MM.1S (cell line): ENCODE measurements around the gene GRIK2.

ENCODE experiments used
- DNase-seq: peaks from one replicate; pipeline ENCODE4 v3.0.0-alpha.2; 2015
- H2AFZ ChIP-seq: fragments of 300-600 bp; sonication (generic); 2 replicates; pipeline ENCODE4 v1.6.0; 2016; ENCODE audit warnings: antibody characterized with exemption, low read length
- H3F3A ChIP-seq: fragments of 300-600 bp; sonication (generic); 2 replicates; pipeline ENCODE4 v1.6.1; 2016; ENCODE audit warnings: mild to moderate bottlenecking, antibody characterized with exemption, low read length, moderate library complexity, mixed read lengths; ENCODE audit not compliant: insufficient read depth
- H3K27ac ChIP-seq: fragments of 300-600 bp; sonication (generic); 2 replicates; pipeline ENCODE4 v1.5.1; 2016; ENCODE audit warnings: mild to moderate bottlenecking, low read length
- H3K27me3 ChIP-seq: fragments of 300-600 bp; sonication (generic); replicated peaks from 2 replicates; pipeline ENCODE4 v1.6.0; 2016; ENCODE audit warnings: low read length; ENCODE audit not compliant: insufficient read depth
- H3K36me3 ChIP-seq: fragments of 300-600 bp; sonication (generic); replicated peaks from 2 replicates; pipeline ENCODE4 v1.6.1; 2016; ENCODE audit warnings: mild to moderate bottlenecking, low read length, mixed read lengths; ENCODE audit not compliant: insufficient read depth
- H3K4me1 ChIP-seq: fragments of 300-600 bp; sonication (generic); 2 replicates; pipeline ENCODE4 v1.6.1; 2016; ENCODE audit warnings: low read length, mixed read lengths
- H3K4me2 ChIP-seq: fragments of 300-600 bp; sonication (generic); 2 replicates; pipeline ENCODE4 v1.6.0; 2016; ENCODE audit warnings: low read depth, low read length
- H3K4me3 ChIP-seq: fragments of 300-600 bp; sonication (generic); 2 replicates; pipeline ENCODE4 v1.5.1; 2016; ENCODE audit warnings: low read length, mixed read lengths
- H3K79me2 ChIP-seq: fragments of 300-600 bp; sonication (generic); 2 replicates; pipeline ENCODE4 v1.6.1; 2016; ENCODE audit warnings: mixed run types, low read length, mixed read lengths
- H3K9ac ChIP-seq: fragments of 300-600 bp; sonication (generic); 2 replicates; pipeline ENCODE4 v1.6.1; 2016; ENCODE audit warnings: low read length, mixed read lengths
- H3K9me2 ChIP-seq: fragments of 300-600 bp; sonication (generic); replicated peaks from 2 replicates; pipeline ENCODE4 v1.6.1; 2016; ENCODE audit warnings: mild to moderate bottlenecking, low read length, mixed read lengths; ENCODE audit not compliant: insufficient read depth
- H3K9me3 ChIP-seq: fragments of 300-600 bp; sonication (generic); replicated peaks from 2 replicates; pipeline ENCODE4 v1.6.1; 2016; ENCODE audit warnings: mild to moderate bottlenecking, low read length, mixed read lengths; ENCODE audit not compliant: insufficient read depth
- H4K20me1 ChIP-seq: fragments of 300-600 bp; sonication (generic); 2 replicates; pipeline ENCODE4 v1.6.1; 2016; ENCODE audit warnings: mild to moderate bottlenecking, low read length, moderate library complexity, mixed read lengths; ENCODE audit not compliant: insufficient read depth
- CTCF ChIP-seq: fragments of 300-600 bp; sonication (generic); IDR thresholded peaks from 2 replicates; pipeline ENCODE4 v1.5.1; 2016; ENCODE audit warnings: antibody characterized with exemption, low read length, mixed read lengths
- EZH2 ChIP-seq: fragments of 300-600 bp; sonication (generic); optimal IDR thresholded peaks from 2 replicates; pipeline ENCODE3; 2017; ENCODE audit warnings: low read depth, mild to moderate bottlenecking, antibody characterized with exemption, low read length, mixed read lengths
- EZH2phosphoT487 ChIP-seq: fragments of 300-600 bp; sonication (generic); IDR thresholded peaks from 2 replicates; pipeline ENCODE4 v1.6.1; 2018; ENCODE audit warnings: antibody characterized with exemption, low read length

The GRIK2 gene

GRCh38 chr6:101453221-101453620, 59.7 kb downstream of the GRIK2 start:
- Histone ChIP-seq H3F3A (no peaks in the 10 kb centered on the region), H3K27me3 (no peaks in the 10 kb centered on the region), H3K4me3 (no peak overlapping the region), H2AFZ (no peak overlapping the region), H3K79me2 (no peaks in the 10 kb centered on the region), H3K36me3 (no peaks in the 10 kb centered on the region), H4K20me1 (no peaks in the 10 kb centered on the region), H3K27ac (no peak overlapping the region), H3K4me2 (no peak overlapping the region), H3K4me1 (no peaks in the 10 kb centered on the region), H3K9ac (no peak overlapping the region), H3K9me3 (no peaks in the 10 kb centered on the region), H3K9me2 (no peaks in the 10 kb centered on the region)
- TF ChIP-seq EZH2phosphoT487: no peak
- TF ChIP-seq EZH2: no peak
- no peak for TF ChIP-seq CTCF
- DNase-seq: no peak

- Histone ChIP-seq H3K9ac (no peak overlapping the region), H4K20me1 (no peaks in the 10 kb centered on the region), H2AFZ (no peak overlapping the region), H3K79me2 (no peaks in the 10 kb centered on the region), H3K36me3 (no peaks in the 10 kb centered on the region), H3K27me3 (no peaks in the 10 kb centered on the region), H3K4me2 (no peak overlapping the region), H3K9me3 (no peaks in the 10 kb centered on the region), H3K27ac (no peak overlapping the region), H3K4me3 (no peak overlapping the region), H3K9me2 (no peaks in the 10 kb centered on the region), H3K4me1 (no peaks in the 10 kb centered on the region), H3F3A (no peaks in the 10 kb centered on the region)
- TF ChIP-seq EZH2phosphoT487 (no peak), EZH2 (no peak), CTCF (no peak)
- no peak for DNase-seq
Measured at GRCh38 chr6:101454106-101454676, 60.7 kb downstream of the GRIK2 start.

- Histone ChIP-seq H3K4me1 (no peaks in the 10 kb centered on the region), H3K4me3 (no peak overlapping the region), H3K27me3 (no peaks in the 10 kb centered on the region), H2AFZ (no peak overlapping the region), H3F3A (no peaks in the 10 kb centered on the region), H4K20me1 (no peaks in the 10 kb centered on the region), H3K9me2 (no peaks in the 10 kb centered on the region), H3K27ac (no peak overlapping the region), H3K9me3 (no peaks in the 10 kb centered on the region), H3K9ac (no peak overlapping the region), H3K36me3 (no peaks in the 10 kb centered on the region), H3K79me2 (no peaks in the 10 kb centered on the region), H3K4me2 (no peak overlapping the region)
- DNase-seq: no peak
- TF ChIP-seq EZH2 (no peak), EZH2phosphoT487 (no peak)
Measured at GRCh38 chr6:101458336-101458735, 64.8 kb downstream of the GRIK2 start.

GRCh38 chr6:101458826-101459225, 65.3 kb downstream of the GRIK2 start:
- Histone ChIP-seq H3K4me3 (no peak overlapping the region), H3K79me2 (no peaks in the 10 kb centered on the region), H2AFZ (no peak overlapping the region), H3K4me2 (no peak overlapping the region), H3K9me3 (no peaks in the 10 kb centered on the region), H3K27ac (no peak overlapping the region), H3K9me2 (no peaks in the 10 kb centered on the region), H3K27me3 (no peaks in the 10 kb centered on the region), H3K4me1 (no peaks in the 10 kb centered on the region), H3K36me3 (no peaks in the 10 kb centered on the region), H4K20me1 (no peaks in the 10 kb centered on the region), H3K9ac (no peak overlapping the region), H3F3A (no peaks in the 10 kb centered on the region)
- no peak for DNase-seq
- no peak for TF ChIP-seq EZH2
- TF ChIP-seq CTCF: no peak
- no peak for TF ChIP-seq EZH2phosphoT487
